ENCODE data around the gene KDM4C.
A peak's percentile ranks its signal among the peaks of the same experiment; 100 is the strongest.

KDM4C gene

GRCh38 chr9:6869081-6869948 is 111.5 kb downstream of the KDM4C start:
- peak; percentile 95 for DNase-seq (ENCODE audit: low spot score)

GRCh38 chr9:6870149-6870548 is 112.4 kb downstream of the KDM4C start:
- DNase-seq (ENCODE audit: low spot score): peak; percentile 76

GRCh38 chr9:6870650-6871477 is 113.1 kb downstream of the KDM4C start:
- peak; percentile 57 for DNase-seq (ENCODE audit: low spot score)

GRCh38 chr9:6873857-6874256 is 116.1 kb downstream of the KDM4C start:
- peak; percentile 75 for DNase-seq (ENCODE audit: low spot score)

- no peak for DNase-seq (ENCODE audit: low spot score)
Observed at GRCh38 chr9:6876195-6876894, 118.6 kb downstream of the KDM4C start.

GRCh38 chr9:6877671-6878161 is 119.9 kb downstream of the KDM4C start:
- DNase-seq (ENCODE audit: low spot score): no peak

GRCh38 chr9:6880626-6881025 is 122.9 kb downstream of the KDM4C start:
- no peak for DNase-seq (ENCODE audit: low spot score)

- DNase-seq (ENCODE audit: low spot score): no peak
Observed at GRCh38 chr9:6884101-6884500, 126.3 kb downstream of the KDM4C start.

- no peak for DNase-seq (ENCODE audit: low spot score)
Observed at GRCh38 chr9:6884990-6885389, 127.2 kb downstream of the KDM4C start.

GRCh38 chr9:6887051-6887450 is 129.3 kb downstream of the KDM4C start:
- DNase-seq (ENCODE audit: low spot score): no peak

GRCh38 chr9:6889868-6890267 is 132.1 kb downstream of the KDM4C start:
- DNase-seq (ENCODE audit: low spot score): no peak

GRCh38 chr9:6893350-6894131 is 135.8 kb downstream of the KDM4C start:
- no peak for DNase-seq (ENCODE audit: low spot score)

- no peak for DNase-seq (ENCODE audit: low spot score)
Observed at GRCh38 chr9:6894135-6894534, 136.4 kb downstream of the KDM4C start.

GRCh38 chr9:6895754-6896153 is 138.0 kb downstream of the KDM4C start:
- DNase-seq (ENCODE audit: low spot score): no peak

- no peak for DNase-seq (ENCODE audit: low spot score)
Observed at GRCh38 chr9:6896562-6896961, 138.8 kb downstream of the KDM4C start.

- DNase-seq (ENCODE audit: low spot score): peak; percentile 64
Observed at GRCh38 chr9:6897207-6897822, 139.5 kb downstream of the KDM4C start.

- peak; percentile 77 for DNase-seq (ENCODE audit: low spot score)
Observed at GRCh38 chr9:6897898-6898302, 140.1 kb downstream of the KDM4C start.

- DNase-seq (ENCODE audit: low spot score): no peak
Observed at GRCh38 chr9:6899274-6899673, 141.5 kb downstream of the KDM4C start.

- no peak for DNase-seq (ENCODE audit: low spot score)
Observed at GRCh38 chr9:6900440-6900883, 142.7 kb downstream of the KDM4C start.

GRCh38 chr9:6901180-6901579 is 143.4 kb downstream of the KDM4C start:
- DNase-seq (ENCODE audit: low spot score): no peak

GRCh38 chr9:6902423-6902822 is 144.7 kb downstream of the KDM4C start:
- DNase-seq (ENCODE audit: low spot score): peak; percentile 46

All from cerebellar cortex (tissue), 1 donor.